Measurements from ENCODE around the gene UBTD2.

The UBTD2 gene

GRCh38 chr5:172315587-172316493 is 32.3 kb upstream of the UBTD2 start:
- no peak for TF ChIP-seq CTCF (IDR thresholded peaks at IDR 0.05; ENCODE audit: low read depth, low read length)
- DNase-seq (ENCODE audit: extremely low read depth, low read depth), result no peak

- no peak for DNase-seq (ENCODE audit: extremely low read depth, low read depth)
- TF ChIP-seq CTCF (IDR thresholded peaks at IDR 0.05; ENCODE audit: low read depth, low read length), result no peak
Observed at GRCh38 chr5:172313915-172314314, 30.4 kb upstream of the UBTD2 start.

GRCh38 chr5:172312286-172312685 is 28.7 kb upstream of the UBTD2 start:
- no peak for DNase-seq (ENCODE audit: extremely low read depth, low read depth)
- no peak for TF ChIP-seq CTCF (IDR thresholded peaks at IDR 0.05; ENCODE audit: low read depth, low read length)

- TF ChIP-seq CTCF (IDR thresholded peaks at IDR 0.05; ENCODE audit: low read depth, low read length), result no peak
- no peak for DNase-seq (ENCODE audit: extremely low read depth, low read depth)
Observed at GRCh38 chr5:172311605-172312004, 28.0 kb upstream of the UBTD2 start.

GRCh38 chr5:172311026-172311425 is 27.5 kb upstream of the UBTD2 start:
- TF ChIP-seq CTCF (IDR thresholded peaks at IDR 0.05; ENCODE audit: low read depth, low read length), result no peak
- no peak for DNase-seq (ENCODE audit: extremely low read depth, low read depth)

- DNase-seq (ENCODE audit: extremely low read depth, low read depth), result no peak
Observed at GRCh38 chr5:172305380-172305779, 21.8 kb upstream of the UBTD2 start.

More at GRCh38 chr5:172305380-172305779, 21.8 kb upstream of the UBTD2 start:
- TF ChIP-seq CTCF (IDR thresholded peaks at IDR 0.05; ENCODE audit: low read depth, low read length), result no peak

Measured in AG09319 (cell line).